HFFc6 (cell line): ENCODE measurements around the gene PRDM7. TPM values are rescaled to one million over a fixed set of nuclear protein-coding genes. Genes with fewer than 3 reads are reported as not detected.

Experiments
- DNase-seq: peaks from one replicate; pipeline ENCODE4 v3.0.0-alpha.2; 2018
- H3K27ac Mint-ChIP-seq: 2 replicates; pipeline ENCODE4 v1.8.0; 2020; ENCODE audit warnings: mild to moderate bottlenecking, mixed read lengths
- H3K27me3 Mint-ChIP-seq: 2 replicates; pipeline ENCODE4 v1.8.0; 2021; ENCODE audit warnings: mild to moderate bottlenecking, moderate library complexity, mixed read lengths; ENCODE audit not compliant: insufficient read depth
- H3K36me3 Mint-ChIP-seq: 2 replicates; pipeline ENCODE4 v1.8.0; 2021; ENCODE audit warnings: low read depth, mixed read lengths
- H3K4me1 Mint-ChIP-seq: 2 replicates; pipeline ENCODE4 v1.8.0; 2020; ENCODE audit warnings: low read depth, mixed read lengths
- H3K4me3 Mint-ChIP-seq: 2 replicates; pipeline ENCODE4 v1.8.0; 2020; ENCODE audit warnings: mild to moderate bottlenecking, moderate library complexity, mixed read lengths
- H3K9me3 Mint-ChIP-seq: 2 replicates; pipeline ENCODE4 v1.8.0; 2020; ENCODE audit warnings: mild to moderate bottlenecking, mixed read lengths
- total RNA-seq, 6 experiments: library from RNA; stranded (reverse); fragmentation: NEBNext Ultra II Directional; extraction: Animal tissue kit (Norgen Biotek cat#: 25700); gene quantifications; 2 replicates in 1 of 6; 3 replicates in 5 of 6; pipeline ENCODE4 v1.2.3, GENCODE V29; 2021
- TF ChIP-seq, protein P1 (sequence below): fragments of 200-600 bp; sonication (generic); IDR thresholded peaks from 2 replicates; pipeline ENCODE4 v1.5.0; 2021; ENCODE audit warnings: antibody characterized with exemption, mild to moderate bottlenecking

The PRDM7 gene
- total RNA-seq, 6 experiments from 2014 or later = not detected

DNA sequence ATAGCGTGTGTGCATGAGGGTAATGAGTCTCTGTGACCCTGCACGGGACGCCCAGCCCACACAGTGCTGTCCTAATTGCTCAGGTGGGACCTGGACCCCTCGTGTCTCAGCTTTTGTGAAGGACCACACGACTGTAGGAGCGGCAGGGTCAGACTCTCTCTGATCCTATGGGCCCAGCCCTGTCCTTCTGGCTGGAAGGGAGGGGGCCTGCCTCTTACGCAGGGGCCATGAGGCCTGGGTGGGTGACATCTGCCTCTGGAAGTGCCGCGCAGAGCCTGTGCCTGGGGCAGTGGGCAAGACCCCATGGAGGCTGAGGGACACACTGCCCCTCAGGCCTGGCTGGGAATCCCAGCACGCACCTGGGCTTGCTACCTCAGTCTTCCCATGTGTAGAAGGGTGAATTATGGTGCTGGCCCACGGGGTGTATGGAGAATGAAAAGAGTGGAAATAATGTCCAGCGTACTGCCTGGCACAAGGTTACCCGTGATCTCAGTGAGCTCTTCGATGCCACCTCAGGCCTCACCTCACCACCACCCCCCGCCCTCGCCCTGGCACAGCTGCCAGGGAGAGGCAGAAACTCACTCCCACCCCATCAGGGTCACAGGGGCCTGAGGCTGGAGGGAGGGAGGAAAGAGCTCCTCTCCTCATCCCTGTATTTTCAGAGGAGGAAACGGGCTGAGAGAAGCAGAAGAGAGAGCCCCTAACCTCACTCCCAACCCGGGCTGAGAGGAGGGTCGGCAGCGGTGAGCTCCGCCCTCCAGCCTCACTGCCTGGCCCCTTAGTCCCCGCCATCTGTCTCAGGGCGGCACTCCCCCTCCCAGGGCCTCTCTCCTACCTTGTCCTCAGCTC is 30.8 kb downstream of the PRDM7 start:
- Mint-ChIP-seq H3K4me3 (peak overlapping the region; percentile 15; the same call in 1 of the 2 replicates), H3K4me1 (no peaks in the 10 kb centered on the region), H3K27ac (no peak overlapping the region; the same call in 1 of the 2 replicates), H3K9me3 (no peaks in the 10 kb centered on the region), H3K36me3 (peaks cover 4% of the 10 kb centered on the region; the same call in 1 of the 2 replicates), H3K27me3 (peaks cover 7% of the 10 kb centered on the region)
- TF ChIP-seq, protein P1, sequence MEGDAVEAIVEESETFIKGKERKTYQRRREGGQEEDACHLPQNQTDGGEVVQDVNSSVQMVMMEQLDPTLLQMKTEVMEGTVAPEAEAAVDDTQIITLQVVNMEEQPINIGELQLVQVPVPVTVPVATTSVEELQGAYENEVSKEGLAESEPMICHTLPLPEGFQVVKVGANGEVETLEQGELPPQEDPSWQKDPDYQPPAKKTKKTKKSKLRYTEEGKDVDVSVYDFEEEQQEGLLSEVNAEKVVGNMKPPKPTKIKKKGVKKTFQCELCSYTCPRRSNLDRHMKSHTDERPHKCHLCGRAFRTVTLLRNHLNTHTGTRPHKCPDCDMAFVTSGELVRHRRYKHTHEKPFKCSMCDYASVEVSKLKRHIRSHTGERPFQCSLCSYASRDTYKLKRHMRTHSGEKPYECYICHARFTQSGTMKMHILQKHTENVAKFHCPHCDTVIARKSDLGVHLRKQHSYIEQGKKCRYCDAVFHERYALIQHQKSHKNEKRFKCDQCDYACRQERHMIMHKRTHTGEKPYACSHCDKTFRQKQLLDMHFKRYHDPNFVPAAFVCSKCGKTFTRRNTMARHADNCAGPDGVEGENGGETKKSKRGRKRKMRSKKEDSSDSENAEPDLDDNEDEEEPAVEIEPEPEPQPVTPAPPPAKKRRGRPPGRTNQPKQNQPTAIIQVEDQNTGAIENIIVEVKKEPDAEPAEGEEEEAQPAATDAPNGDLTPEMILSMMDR = no peak
- no peak for DNase-seq

DNA sequence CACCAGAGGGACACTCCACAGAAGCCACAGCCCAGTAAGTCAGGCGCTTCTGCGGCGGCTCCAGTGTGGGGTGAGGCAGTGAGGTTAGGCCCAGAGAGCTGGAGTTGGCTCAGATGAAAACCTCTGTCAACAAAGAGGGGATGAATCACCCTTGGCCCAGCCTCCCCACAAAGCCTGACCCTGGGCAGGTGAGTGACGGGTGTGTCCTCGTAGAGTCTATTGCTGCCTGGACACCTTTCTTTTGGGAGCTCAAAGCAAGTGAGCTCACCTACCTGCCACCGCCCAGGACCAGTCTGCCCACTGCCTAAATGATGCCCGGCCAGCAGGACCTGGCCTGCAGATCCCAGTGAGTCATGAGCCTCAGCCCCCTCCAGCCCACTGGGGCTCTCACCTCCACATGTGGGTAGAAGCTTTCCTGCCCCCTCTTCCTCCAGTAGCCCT is 33.0 kb downstream of the PRDM7 start:
- DNase-seq = no peak
- H3K4me1 Mint-ChIP-seq = no peaks in the 10 kb centered on the region

DNA sequence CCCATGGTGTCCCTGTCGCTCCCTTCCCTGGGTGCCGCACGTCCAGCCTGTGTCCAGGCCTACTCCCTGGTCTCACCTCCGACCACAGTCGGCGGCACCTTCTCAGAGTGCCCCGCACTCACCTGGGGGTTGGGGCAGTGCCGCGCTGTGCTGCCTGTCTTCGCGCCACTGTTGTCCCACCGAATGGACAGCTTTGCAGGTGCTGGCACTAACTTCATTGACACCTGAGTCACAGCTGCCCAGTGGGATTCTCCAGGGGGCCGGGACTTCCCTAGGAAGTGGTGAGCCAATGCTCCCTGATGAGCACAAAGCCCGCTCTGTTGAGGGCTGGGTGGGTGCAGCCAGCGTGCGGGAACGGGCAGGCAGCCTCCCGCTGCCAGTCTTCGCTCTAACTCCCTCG is 33.6 kb downstream of the PRDM7 start:
- no peak for DNase-seq
- Mint-ChIP-seq H3K36me3 (peaks cover 5% of the 10 kb centered on the region; the same call in 1 of the 2 replicates), H3K4me3 (no peak overlapping the region), H3K27me3 (peaks cover 3% of the 10 kb centered on the region), H3K4me1 (no peaks in the 10 kb centered on the region), H3K9me3 (no peaks in the 10 kb centered on the region), H3K27ac (no peak overlapping the region)
- TF ChIP-seq, protein P1 = no peak

More for the DNA sequence above, 33.0 kb downstream of the PRDM7 start:
- H3K27me3 Mint-ChIP-seq = peaks cover 4% of the 10 kb centered on the region
- H3K36me3 Mint-ChIP-seq = peaks cover 4% of the 10 kb centered on the region; the same call in 1 of the 2 replicates
- H3K27ac Mint-ChIP-seq = no peak overlapping the region
- H3K4me3 Mint-ChIP-seq = no peak overlapping the region
- no peaks in the 10 kb centered on the region for H3K9me3 Mint-ChIP-seq
- TF ChIP-seq, protein P1 = no peak

DNA sequence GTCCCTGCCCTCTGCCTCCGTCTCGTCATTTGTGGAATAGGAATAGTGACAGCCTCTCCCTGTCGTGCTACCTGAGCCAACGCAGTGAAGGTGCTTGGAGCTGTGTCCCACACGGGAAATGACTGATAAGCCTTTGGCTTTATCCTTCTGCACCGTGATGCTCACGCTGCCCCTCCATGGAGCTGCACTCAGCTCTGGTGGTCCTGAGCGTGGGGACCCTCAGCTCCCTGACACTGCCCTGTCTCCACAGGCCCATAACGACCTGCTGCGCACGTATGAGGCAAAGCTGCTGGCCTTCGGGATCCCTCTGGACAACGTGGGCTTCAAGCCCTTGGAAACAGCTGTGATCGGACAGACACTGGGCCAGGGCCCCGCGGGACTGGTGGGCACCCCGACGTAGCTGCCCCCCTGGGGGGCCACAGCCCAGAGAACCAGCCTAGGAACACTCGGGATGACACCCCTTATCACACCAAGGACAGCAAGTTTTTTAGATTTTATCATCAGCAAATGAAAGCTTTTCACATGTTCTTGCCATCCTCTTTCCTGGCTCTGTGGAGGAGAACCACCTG is 34.1 kb downstream of the PRDM7 start:
- Mint-ChIP-seq H3K4me1 (no peaks in the 10 kb centered on the region), H3K27ac (no peak overlapping the region), H3K36me3 (peaks cover 10% of the 10 kb centered on the region; the same call in 1 of the 2 replicates)

DNA sequence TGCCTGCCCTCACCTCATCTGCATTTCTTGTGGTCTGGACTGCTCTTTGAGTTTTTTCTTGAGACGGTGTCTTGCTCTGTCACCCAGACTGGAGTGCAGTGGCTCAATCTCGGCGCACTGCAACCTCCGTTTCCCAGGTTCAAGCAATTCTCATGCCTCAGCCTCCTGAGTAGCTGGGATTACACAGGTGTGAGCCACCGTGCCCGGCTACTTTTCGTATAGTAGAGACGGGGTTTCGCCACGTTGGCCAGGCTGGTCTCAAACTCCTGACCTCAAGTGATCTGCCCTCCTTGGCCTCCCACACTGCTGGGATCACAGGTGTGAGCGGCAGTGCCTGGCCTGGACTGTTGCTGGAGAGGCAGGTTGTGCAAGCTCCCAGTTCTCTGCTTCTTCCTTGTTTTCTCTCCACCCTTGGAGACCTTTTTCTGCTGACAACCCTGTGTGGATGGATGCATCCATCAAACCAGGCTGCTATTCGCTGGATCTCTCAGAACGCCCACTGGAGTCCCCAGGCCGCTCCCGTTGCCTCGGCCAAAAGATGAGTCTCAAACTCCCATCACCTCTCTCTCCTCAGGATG is 35.1 kb downstream of the PRDM7 start:
- Mint-ChIP-seq H3K4me3 (no peak overlapping the region), H3K9me3 (no peaks in the 10 kb centered on the region), H3K27me3 (peaks cover 3% of the 10 kb centered on the region), H3K36me3 (peaks cover 11% of the 10 kb centered on the region), H3K27ac (no peak overlapping the region), H3K4me1 (no peaks in the 10 kb centered on the region)
- TF ChIP-seq, protein P1 = no peak
- no peak for DNase-seq

More for the DNA sequence above, 34.1 kb downstream of the PRDM7 start:
- TF ChIP-seq, protein P1 = no peak
- peaks cover 3% of the 10 kb centered on the region for H3K27me3 Mint-ChIP-seq
- no peaks in the 10 kb centered on the region for H3K9me3 Mint-ChIP-seq
- no peak overlapping the region for H3K4me3 Mint-ChIP-seq
- no peak for DNase-seq
